H9 (cell line): ENCODE data around the gene CCR1. TPM values are rescaled to one million over a fixed set of nuclear protein-coding genes. Genes with fewer than 3 reads are reported as not detected.

Experiments
- DNase-seq: peaks from one replicate; pipeline ENCODE4 v3.0.0-alpha.2; 2017
- H2AFZ ChIP-seq: one replicate; pipeline ENCODE4 v1.6.1; 2013; ENCODE audit warnings: mild to moderate bottlenecking, low read length, control low read depth, moderate library complexity
- H2AK5ac ChIP-seq: 2 replicates; pipeline ENCODE4 v1.6.1; 2013; ENCODE audit warnings: low read length, control low read depth, mixed read lengths; ENCODE audit not compliant: insufficient read length
- H2BK120ac ChIP-seq: one replicate; pipeline ENCODE4 v1.6.1; 2013; ENCODE audit warnings: low read depth, mild to moderate bottlenecking, low read length, control low read depth, inconsistent platforms; ENCODE audit not compliant: poor library complexity, severe bottlenecking
- H2BK12ac ChIP-seq: 2 replicates; pipeline ENCODE4 v1.6.1; 2013; ENCODE audit warnings: low read length, control low read depth, mixed read lengths, low read depth; ENCODE audit not compliant: insufficient read length
- H2BK15ac ChIP-seq: 2 replicates; pipeline ENCODE4 v1.6.1; 2013; ENCODE audit warnings: low read depth, low read length, control low read depth
- H2BK20ac ChIP-seq: one replicate; pipeline ENCODE4 v1.6.1; 2013; ENCODE audit warnings: low read depth, mild to moderate bottlenecking, low read length, control low read depth, inconsistent platforms; ENCODE audit not compliant: poor library complexity, severe bottlenecking
- H2BK5ac ChIP-seq: 2 replicates; pipeline ENCODE4 v1.6.1; 2013; ENCODE audit warnings: low read length, control low read depth, mixed read lengths; ENCODE audit not compliant: insufficient read length
- H3K14ac ChIP-seq: 2 replicates; pipeline ENCODE4 v1.6.1; 2013; ENCODE audit warnings: low read length, control low read depth; ENCODE audit not compliant: insufficient read depth
- H3K18ac ChIP-seq: 2 replicates; pipeline ENCODE4 v1.6.1; 2013; ENCODE audit warnings: low read depth, mild to moderate bottlenecking, mixed read lengths, low read length, control low read depth; ENCODE audit not compliant: insufficient read length
- H3K23ac ChIP-seq: 2 replicates; pipeline ENCODE4 v1.6.1; 2013; ENCODE audit warnings: low read length, control low read depth, mixed read lengths, low read depth; ENCODE audit not compliant: insufficient read length
- H3K23me2 ChIP-seq: 2 replicates; pipeline ENCODE4 v1.6.1; 2013; ENCODE audit warnings: low read depth, mild to moderate bottlenecking, mixed read lengths, low read length, control low read depth; ENCODE audit not compliant: insufficient read length, poor library complexity, severe bottlenecking
- H3K27ac ChIP-seq: 2 replicates; pipeline ENCODE4 v1.5.1; 2013; ENCODE audit warnings: low read length, control low read depth, mixed read lengths, low read depth; ENCODE audit not compliant: insufficient read length
- H3K27me3 ChIP-seq: 2 replicates; pipeline ENCODE4 v1.6.1; 2013; ENCODE audit warnings: low read length, control low read depth, inconsistent platforms; ENCODE audit not compliant: insufficient read depth
- H3K4ac ChIP-seq: 2 replicates; pipeline ENCODE4 v1.6.1; 2013; ENCODE audit warnings: low read depth, mild to moderate bottlenecking, control low read depth, inconsistent platforms, low read length, moderate library complexity
- H3K4me1 ChIP-seq: 2 replicates; pipeline ENCODE4 v1.6.1; 2013; ENCODE audit warnings: low read length, control low read depth, inconsistent platforms; ENCODE audit not compliant: insufficient read depth
- H3K4me2 ChIP-seq: 2 replicates; pipeline ENCODE4 v1.6.1; 2013; ENCODE audit warnings: low read length, control low read depth, mixed read lengths; ENCODE audit not compliant: insufficient read length, insufficient read depth
- H3K56ac ChIP-seq: 2 replicates; pipeline ENCODE4 v1.6.1; 2013; ENCODE audit warnings: low read depth, mild to moderate bottlenecking, mixed read lengths, low read length, control low read depth; ENCODE audit not compliant: insufficient read length
- H3K79me1 ChIP-seq: 2 replicates; pipeline ENCODE4 v1.6.1; 2013; ENCODE audit warnings: low read depth, mild to moderate bottlenecking, moderate library complexity, low read length, control low read depth, inconsistent platforms; ENCODE audit not compliant: insufficient read depth, poor library complexity, severe bottlenecking
- H3K79me2 ChIP-seq: 2 replicates; pipeline ENCODE4 v1.6.1; 2013; ENCODE audit warnings: low read length, control low read depth, inconsistent platforms; ENCODE audit not compliant: insufficient read depth
- H3K9ac ChIP-seq: 2 replicates; pipeline ENCODE4 v1.6.1; 2013; ENCODE audit warnings: low read length, control low read depth, mixed read lengths; ENCODE audit not compliant: insufficient read length; ENCODE audit errors: extremely low read depth
- H3K9me3 ChIP-seq: one replicate; pipeline ENCODE4 v1.6.1; 2013; ENCODE audit warnings: low read depth, low read length, inconsistent platforms; ENCODE audit not compliant: control insufficient read depth
- H3T11ph ChIP-seq: one replicate; pipeline ENCODE4 v1.6.1; 2013; ENCODE audit warnings: mild to moderate bottlenecking, low read length, control low read depth, inconsistent platforms
- H4K20me1 ChIP-seq: one replicate; pipeline ENCODE4 v1.6.1; 2013; ENCODE audit not compliant: control insufficient read depth, insufficient read length, insufficient read depth
- H4K5ac ChIP-seq: 2 replicates; pipeline ENCODE4 v1.6.1; 2013; ENCODE audit warnings: low read depth, mild to moderate bottlenecking, mixed read lengths, low read length, control low read depth; ENCODE audit not compliant: insufficient read length
- H4K8ac ChIP-seq: replicated peaks from 2 replicates; pipeline ENCODE4 v1.6.1; 2013; ENCODE audit warnings: low read length, control low read depth, mixed read lengths, low read depth; ENCODE audit not compliant: insufficient read length
- H4K91ac ChIP-seq: 2 replicates; pipeline ENCODE4 v1.6.1; 2013; ENCODE audit warnings: low read depth, mild to moderate bottlenecking, moderate library complexity, mixed read lengths, low read length, control low read depth; ENCODE audit not compliant: insufficient read length
- H3K27ac Mint-ChIP-seq, 3 experiments: 2 replicates in 2 of 3; 3 replicates in 1 of 3; pipeline ENCODE4 v1.8.0; 2020 to 2021; ENCODE audit warnings: mixed read lengths in 3 of 3, mild to moderate bottlenecking in 1 of 3, moderate library complexity in 1 of 3
- H3K27me3 Mint-ChIP-seq: 2 replicates; pipeline ENCODE4 v1.8.0; 2021; ENCODE audit warnings: low read depth, mild to moderate bottlenecking, moderate library complexity, mixed read lengths
- H3K36me3 Mint-ChIP-seq, 3 experiments: 2 replicates in 2 of 3; 3 replicates in 1 of 3; pipeline ENCODE4 v1.8.0; 2020 to 2021; ENCODE audit warnings: low read depth in 3 of 3, mixed read lengths in 3 of 3; ENCODE audit not compliant: insufficient read depth in 1 of 3
- H3K4me1 Mint-ChIP-seq, 2 experiments: 2 replicates each; pipeline ENCODE4 v1.8.0; 2020; ENCODE audit warnings: mixed read lengths in 2 of 2
- H3K4me3 Mint-ChIP-seq, 2 experiments: 2 replicates in 1 of 2; 3 replicates in 1 of 2; pipeline ENCODE4 v1.8.0; 2020 to 2021; ENCODE audit warnings: mild to moderate bottlenecking in 2 of 2, mixed read lengths in 2 of 2, moderate library complexity in 1 of 2
- H3K9me3 Mint-ChIP-seq, 2 experiments: 2 replicates in 1 of 2; 3 replicates in 1 of 2; pipeline ENCODE4 v1.8.0; 2020; ENCODE audit warnings: mild to moderate bottlenecking in 2 of 2, mixed read lengths in 2 of 2, moderate library complexity in 1 of 2
- CTCF ChIP-seq: fragments of 200-600 bp; sonication (generic); conservative IDR thresholded peaks from 3 replicates; pipeline ENCODE4 v1.8.0; 2021; ENCODE audit warnings: antibody characterized with exemption, mild to moderate bottlenecking
- WGBS: extraction: QIAGEN DNeasy Blood & Tissue Kit; methylation state at CpG from one replicate; pipeline ENCODE4 v1.1.7; 2013; ENCODE audit warnings: missing lambda C conversion rate, low lambda C conversion rate, mixed read lengths; ENCODE audit not compliant: insufficient read length; ENCODE audit errors: extremely low coverage; 5-methylcytosine and 5-hydroxymethylcytosine counted together
- total RNA-seq: library from RNA; stranded (reverse); gene quantifications from 2 replicates; pipeline ENCODE4 v1.2.1, GENCODE V29; 2021

Gene CCR1
- total RNA-seq, 1 experiment from 2014 or later: not detected

GRCh38 chr3:46163556-46164041, 44.5 kb downstream of the CCR1 start:
- no peak for TF ChIP-seq CTCF
- Histone ChIP-seq H3K9me3 (no peaks in the 10 kb centered on the region), H3K9ac (no peak overlapping the region), H3K79me2 (no peaks in the 10 kb centered on the region), H4K20me1 (no peaks in the 10 kb centered on the region), H2BK12ac (no peak overlapping the region), H2BK20ac (peak overlapping the region; percentile 49), H2BK120ac (no peak overlapping the region), H3K4me1 (no peaks in the 10 kb centered on the region; the same call in 1 of the 2 replicates), H4K5ac (no peak overlapping the region), H3K56ac (no peak overlapping the region), H3K18ac (no peak overlapping the region), H3K27ac (no peak overlapping the region), H4K8ac (no peak overlapping the region), H2AFZ (peak overlapping the region; percentile 65), H2BK5ac (no peak overlapping the region), H3K14ac (peak overlapping the region; percentile 31; the same call in 1 of the 2 replicates), H3K27me3 (no peaks in the 10 kb centered on the region), H3K23ac (no peak overlapping the region), H2AK5ac (no peak overlapping the region), H3K4ac (no peak overlapping the region; the same call in 1 of the 2 replicates), H3K4me2 (no peak overlapping the region), H3K79me1 (no peaks in the 10 kb centered on the region), H3T11ph (no peak overlapping the region), H2BK15ac (no peak overlapping the region), H4K91ac (no peak overlapping the region), H3K23me2 (no peaks in the 10 kb centered on the region)
- Mint-ChIP-seq H3K27me3 (no peaks in the 10 kb centered on the region; the same call in 1 of the 2 replicates), H3K4me3 (no peak overlapping the region), H3K36me3 (no peaks in the 10 kb centered on the region; a peak in 1 of 7 replicates), H3K27ac (peak overlapping the region in 2 of 3 experiments; percentile 34 to 65; a peak in 2 of 7 replicates), H3K4me1 (peaks cover 6% of the 10 kb centered on the region in 2 experiments), H3K9me3 (peaks cover 11 to 15% of the 10 kb centered on the region in 2 experiments; a peak in 3 of 5 replicates)
- WGBS: no CpG with 5 or more reads among the region's 3 CpGs
- DNase-seq: no peak
